Measurements from ENCODE around the gene DONSON.

The DONSON gene

DNA sequence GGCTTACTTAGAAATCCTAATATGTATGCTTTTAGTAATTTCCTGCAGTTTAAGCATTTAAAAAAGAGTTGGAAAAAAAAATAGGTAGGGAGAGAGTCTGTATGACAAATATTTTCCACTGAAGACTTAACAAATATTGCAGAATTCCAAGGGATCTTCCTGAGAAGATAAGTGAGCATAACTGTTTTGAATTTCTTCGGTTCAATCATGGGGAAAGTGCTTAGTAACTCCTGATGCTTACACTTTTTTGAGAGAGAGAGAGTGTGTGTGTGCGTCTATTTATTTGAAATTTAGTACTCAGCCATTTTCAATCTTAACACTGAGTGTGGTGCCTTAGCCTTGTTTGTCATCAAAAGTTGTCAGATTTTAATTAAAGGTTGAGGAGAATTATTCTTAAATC lies 27.1 kb downstream of the DONSON start:
- no peak for DNase-seq

DNA sequence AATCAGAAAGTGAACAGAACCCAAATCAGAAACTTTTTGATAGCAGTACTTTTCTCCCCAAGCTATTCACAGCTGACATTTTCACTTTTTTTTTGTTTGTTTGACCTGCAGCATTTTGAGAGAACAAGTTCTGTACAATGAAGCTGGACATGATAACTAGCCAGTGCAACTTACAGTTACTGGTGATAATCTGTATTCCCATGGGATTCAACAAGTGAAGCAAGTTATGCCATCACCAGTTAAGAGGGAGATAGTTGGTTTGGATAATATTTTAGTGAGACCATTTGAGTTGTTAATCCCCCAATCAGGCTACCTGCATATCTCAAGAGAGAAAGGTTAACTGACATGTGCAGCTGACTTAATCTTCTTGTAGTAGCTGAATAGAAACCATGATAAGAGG lies 27.5 kb downstream of the DONSON start:
- no peak for DNase-seq

DNA sequence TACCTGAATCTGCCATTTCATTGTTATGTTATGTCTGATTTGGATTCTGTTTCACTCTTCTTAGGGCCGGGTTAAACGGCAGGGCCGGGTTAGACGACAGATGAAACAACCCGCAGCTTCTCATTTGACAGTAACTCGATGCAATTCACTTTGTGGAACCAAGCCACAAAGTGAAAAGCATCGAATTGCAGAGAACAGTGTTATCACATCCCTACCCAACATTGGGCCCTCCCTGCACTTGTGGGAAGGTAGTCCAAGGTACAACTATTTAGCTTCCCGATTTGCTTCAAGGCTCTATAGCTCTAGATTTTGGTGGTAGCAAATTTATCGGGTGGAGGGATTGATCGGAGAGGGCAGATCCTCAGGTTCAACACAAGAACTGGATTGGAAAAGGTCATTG lies 28.7 kb downstream of the DONSON start:
- no peak for DNase-seq

DNA sequence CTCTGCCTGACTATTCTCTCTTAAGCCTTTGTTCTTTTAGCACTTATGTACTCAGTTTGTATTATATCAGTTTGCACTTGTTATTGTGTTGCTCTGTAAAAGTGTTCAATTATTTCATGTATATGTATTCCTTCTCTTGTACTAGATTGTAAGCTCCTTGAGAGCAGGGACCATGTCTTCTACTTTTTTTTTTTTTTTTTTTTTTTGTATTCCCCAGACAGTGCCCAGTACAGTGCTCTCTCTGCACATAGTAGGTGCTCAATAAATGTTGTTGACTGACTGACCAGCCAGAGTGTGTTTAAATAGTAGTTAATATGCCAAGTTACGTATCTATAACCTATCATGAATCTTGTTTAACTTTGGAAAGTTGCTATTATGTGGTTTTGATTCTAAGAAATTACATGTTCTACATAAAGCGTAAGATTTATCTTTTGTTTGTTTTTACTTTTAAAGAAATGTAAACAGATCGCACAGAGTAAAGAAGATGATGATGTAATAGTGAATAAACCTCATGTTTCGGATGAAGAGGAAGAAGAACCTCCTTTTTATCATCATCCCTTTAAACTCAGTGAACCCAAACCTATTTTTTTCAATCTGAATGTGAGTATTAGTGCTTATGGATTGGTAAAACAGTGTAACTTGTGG lies 29.6 kb downstream of the DONSON start:
- no peak for DNase-seq

GRCh38 chr21:33557447-33557846 lies 31.0 kb downstream of the DONSON start:
- no peak for DNase-seq

GRCh38 chr21:33554982-33555344 lies 33.5 kb downstream of the DONSON start:
- DNase-seq: no peak

- no peak for DNase-seq
Observed at GRCh38 chr21:33554236-33554981, 34.1 kb downstream of the DONSON start.

- no peak for DNase-seq
Observed at GRCh38 chr21:33552999-33553598, 35.4 kb downstream of the DONSON start.

DNA sequence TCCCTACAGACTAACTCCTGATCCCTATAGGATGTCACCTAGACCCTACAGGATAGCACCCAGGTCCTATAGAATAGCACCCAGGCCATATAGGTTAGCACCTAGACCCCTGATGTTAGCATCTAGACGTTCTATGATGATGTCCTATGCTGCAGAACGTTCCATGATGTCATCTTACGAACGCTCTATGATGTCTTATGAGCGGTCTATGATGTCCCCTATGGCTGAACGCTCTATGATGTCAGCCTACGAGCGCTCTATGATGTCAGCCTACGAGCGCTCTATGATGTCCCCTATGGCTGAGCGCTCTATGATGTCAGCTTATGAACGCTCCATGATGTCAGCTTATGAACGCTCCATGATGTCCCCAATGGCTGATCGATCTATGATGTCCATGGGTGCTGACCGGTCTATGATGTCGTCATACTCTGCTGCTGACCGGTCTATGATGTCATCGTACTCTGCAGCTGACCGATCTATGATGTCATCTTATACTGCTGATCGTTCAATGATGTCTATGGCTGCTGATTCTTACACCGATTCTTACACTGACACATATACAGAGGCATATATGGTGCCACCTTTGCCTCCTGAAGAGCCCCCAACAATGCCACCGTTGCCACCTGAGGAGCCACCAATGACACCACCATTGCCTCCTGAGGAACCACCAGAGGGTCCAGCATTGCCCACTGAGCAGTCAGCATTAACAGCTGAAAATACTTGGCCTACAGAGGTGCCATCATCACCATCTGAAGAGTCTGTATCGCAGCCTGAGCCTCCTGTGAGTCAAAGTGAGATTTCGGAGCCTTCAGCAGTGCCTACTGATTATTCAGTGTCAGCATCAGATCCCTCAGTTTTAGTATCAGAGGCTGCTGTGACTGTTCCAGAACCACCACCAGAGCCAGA lies 36.1 kb downstream of the DONSON start:
- no peak for DNase-seq

DNA sequence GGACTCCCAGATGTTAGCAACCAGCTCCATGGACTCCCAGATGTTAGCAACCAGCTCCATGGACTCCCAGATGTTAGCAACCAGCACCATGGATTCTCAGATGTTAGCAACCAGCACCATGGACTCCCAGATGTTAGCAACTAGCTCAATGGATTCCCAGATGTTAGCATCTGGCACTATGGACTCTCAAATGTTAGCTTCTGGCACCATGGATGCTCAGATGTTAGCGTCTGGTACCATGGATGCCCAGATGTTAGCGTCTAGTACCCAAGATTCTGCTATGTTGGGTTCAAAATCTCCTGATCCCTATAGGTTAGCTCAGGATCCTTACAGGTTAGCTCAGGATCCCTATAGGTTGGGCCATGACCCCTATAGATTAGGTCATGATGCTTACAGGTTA lies 36.8 kb downstream of the DONSON start:
- DNase-seq: no peak

DNA sequence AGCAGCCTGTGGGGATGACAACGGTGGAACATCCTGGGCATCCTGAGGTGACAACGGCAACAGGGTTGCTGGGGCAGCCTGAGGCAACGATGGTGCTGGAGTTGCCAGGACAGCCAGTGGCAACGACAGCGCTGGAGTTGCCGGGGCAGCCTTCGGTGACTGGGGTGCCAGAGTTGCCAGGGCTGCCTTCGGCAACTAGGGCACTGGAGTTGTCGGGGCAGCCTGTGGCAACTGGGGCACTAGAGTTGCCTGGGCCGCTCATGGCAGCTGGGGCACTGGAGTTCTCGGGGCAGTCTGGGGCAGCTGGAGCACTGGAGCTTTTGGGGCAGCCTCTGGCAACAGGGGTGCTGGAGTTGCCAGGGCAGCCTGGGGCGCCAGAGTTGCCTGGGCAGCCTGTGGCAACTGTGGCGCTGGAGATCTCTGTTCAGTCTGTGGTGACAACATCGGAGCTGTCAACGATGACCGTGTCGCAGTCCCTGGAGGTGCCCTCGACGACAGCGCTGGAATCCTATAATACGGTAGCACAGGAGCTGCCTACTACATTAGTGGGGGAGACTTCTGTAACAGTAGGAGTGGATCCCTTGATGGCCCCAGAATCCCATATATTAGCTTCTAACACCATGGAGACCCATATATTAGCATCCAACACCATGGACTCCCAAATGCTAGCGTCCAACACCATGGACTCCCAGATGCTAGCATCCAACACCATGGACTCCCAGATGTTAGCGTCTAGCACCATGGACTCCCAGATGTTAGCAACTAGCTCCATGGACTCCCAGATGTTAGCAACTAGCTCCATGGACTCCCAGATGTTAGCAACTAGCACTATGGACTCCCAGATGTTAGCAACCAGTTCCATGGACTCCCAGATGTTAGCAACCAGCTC lies 37.5 kb downstream of the DONSON start:
- DNase-seq: no peak

DNA sequence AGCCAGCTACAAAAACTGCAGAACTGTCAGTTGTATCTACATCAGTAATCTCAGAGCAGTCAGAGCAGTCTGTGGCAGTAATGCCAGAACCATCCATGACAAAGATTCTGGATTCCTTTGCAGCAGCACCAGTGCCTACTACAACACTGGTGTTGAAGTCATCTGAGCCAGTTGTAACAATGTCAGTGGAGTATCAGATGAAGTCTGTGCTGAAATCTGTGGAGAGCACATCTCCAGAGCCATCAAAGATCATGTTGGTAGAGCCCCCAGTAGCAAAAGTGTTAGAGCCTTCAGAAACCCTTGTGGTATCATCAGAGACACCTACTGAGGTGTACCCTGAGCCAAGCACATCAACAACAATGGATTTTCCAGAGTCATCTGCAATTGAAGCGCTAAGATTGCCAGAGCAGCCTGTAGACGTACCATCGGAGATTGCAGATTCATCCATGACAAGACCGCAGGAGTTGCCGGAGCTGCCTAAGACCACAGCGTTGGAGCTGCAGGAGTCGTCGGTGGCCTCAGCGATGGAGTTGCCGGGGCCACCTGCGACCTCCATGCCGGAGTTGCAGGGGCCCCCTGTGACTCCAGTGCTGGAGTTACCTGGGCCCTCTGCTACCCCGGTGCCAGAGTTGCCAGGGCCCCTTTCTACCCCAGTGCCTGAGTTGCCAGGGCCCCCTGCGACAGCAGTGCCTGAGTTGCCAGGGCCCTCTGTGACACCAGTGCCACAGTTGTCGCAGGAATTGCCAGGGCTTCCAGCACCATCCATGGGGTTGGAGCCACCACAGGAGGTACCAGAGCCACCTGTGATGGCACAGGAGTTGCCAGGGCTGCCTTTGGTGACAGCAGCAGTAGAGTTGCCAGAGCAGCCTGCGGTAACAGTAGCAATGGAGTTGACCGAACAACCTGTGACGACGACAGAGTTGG lies 38.4 kb downstream of the DONSON start:
- no peak for DNase-seq

- DNase-seq: no peak
Observed at GRCh38 chr21:33546086-33546485, 42.4 kb downstream of the DONSON start.

DNA sequence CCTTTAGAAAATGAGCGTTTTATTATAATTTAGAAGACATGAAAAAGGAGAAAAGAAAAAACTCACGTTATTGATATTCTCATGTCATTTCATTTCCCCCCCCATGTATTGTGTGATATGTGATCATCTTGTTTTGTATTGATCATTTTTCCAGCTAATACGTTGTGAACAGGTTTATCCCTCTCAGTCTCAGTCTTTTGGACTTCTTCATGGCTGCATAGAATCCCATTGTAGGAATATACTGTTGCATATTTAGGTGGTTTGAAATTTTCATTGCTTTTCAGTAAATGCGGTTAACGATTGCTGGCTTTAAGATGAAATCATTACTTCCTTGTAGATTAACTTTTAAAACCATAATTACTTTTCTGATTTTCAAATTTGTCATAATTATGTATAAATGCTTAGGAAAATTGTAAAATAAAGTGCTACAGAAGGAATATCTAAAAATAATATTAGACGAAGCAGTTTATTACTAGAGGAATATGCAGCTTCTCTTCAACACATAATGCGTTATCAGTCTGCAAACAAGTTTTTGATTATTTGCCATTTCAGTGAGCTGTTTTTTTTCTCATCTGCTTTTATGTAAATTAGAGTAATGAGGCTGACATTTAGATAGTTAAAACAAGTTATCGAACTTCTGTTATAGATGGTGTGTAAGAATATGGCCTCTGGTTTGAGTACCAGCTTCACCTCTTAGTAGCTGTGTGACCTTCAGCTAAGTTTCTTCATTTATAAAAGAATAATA lies 43.9 kb downstream of the DONSON start:
- no peak for DNase-seq

- DNase-seq: peak; percentile 91
Observed at GRCh38 chr21:33543505-33544129, 44.9 kb downstream of the DONSON start.

GRCh38 chr21:33542640-33543504 lies 45.6 kb downstream of the DONSON start, which contains the start of gene SON:
Gene SON (plus strand): TSS chr21:33543038. CDS start chr21:33543093, 55 bp downstream.
- DNase-seq: peak; percentile 99

GRCh38 chr21:33541756-33542639 lies 46.5 kb downstream of the DONSON start, which contains the start of gene GART:
Gene GART (minus strand): TSS chr21:33542117. CDS start chr21:33539315, 2,802 bp downstream.
- peak; percentile 95 for DNase-seq
